LNCaP clone FGC (cell line): Measurements from ENCODE around the gene SNX20.

Experiments
- DNase-seq: peaks from one replicate; pipeline ENCODE4 v3.0.0-alpha.2; 2011; ENCODE audit warnings: low read depth
- H3K4me3 ChIP-seq: 2 replicates; pipeline ENCODE4 v1.5.1; 2011; ENCODE audit warnings: mild to moderate bottlenecking, low read depth, low read length, control low read depth
- TF ChIP-seq, protein P1 (sequence below): IDR thresholded peaks from 2 replicates; pipeline ENCODE4 v1.5.1; 2012; ENCODE audit warnings: mild to moderate bottlenecking; ENCODE audit not compliant: control insufficient read depth, insufficient read depth; ENCODE audit errors: extremely low read depth

The SNX20 gene

GRCh38 chr16:50630394-50631020 lies 50.6 kb downstream of the SNX20 start:
- TF ChIP-seq, protein P1, sequence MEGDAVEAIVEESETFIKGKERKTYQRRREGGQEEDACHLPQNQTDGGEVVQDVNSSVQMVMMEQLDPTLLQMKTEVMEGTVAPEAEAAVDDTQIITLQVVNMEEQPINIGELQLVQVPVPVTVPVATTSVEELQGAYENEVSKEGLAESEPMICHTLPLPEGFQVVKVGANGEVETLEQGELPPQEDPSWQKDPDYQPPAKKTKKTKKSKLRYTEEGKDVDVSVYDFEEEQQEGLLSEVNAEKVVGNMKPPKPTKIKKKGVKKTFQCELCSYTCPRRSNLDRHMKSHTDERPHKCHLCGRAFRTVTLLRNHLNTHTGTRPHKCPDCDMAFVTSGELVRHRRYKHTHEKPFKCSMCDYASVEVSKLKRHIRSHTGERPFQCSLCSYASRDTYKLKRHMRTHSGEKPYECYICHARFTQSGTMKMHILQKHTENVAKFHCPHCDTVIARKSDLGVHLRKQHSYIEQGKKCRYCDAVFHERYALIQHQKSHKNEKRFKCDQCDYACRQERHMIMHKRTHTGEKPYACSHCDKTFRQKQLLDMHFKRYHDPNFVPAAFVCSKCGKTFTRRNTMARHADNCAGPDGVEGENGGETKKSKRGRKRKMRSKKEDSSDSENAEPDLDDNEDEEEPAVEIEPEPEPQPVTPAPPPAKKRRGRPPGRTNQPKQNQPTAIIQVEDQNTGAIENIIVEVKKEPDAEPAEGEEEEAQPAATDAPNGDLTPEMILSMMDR: no peak
- no peak for DNase-seq
- H3K4me3 ChIP-seq: no peak overlapping the region

GRCh38 chr16:50629334-50629733 lies 51.8 kb downstream of the SNX20 start:
- no peak overlapping the region for H3K4me3 ChIP-seq
- no peak for DNase-seq
- TF ChIP-seq, protein P1: no peak

GRCh38 chr16:50628156-50628802 lies 52.8 kb downstream of the SNX20 start:
- no peak overlapping the region for H3K4me3 ChIP-seq
- TF ChIP-seq, protein P1: no peak
- no peak for DNase-seq

DNA sequence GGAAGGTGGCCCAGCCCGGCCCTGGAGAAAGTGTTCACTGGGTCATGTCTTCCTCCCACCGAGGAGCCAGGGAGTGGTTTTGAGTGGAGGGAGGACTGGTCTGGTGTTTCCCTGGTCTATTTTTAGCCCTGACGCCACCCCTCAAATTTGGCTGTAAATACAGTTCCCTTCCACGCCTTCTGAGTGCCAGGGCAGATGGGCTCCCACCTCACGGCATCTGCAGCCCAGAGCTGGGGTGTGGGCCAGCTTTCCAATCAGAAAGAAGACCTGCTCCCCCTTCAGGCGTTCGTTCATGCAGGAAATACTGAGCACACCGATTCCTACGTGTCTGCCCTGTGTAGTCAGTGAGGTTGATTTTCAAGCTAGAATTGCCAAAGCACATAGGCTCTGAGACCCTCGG lies 53.7 kb downstream of the SNX20 start:
- no peak for DNase-seq
- TF ChIP-seq, protein P1: no peak
- H3K4me3 ChIP-seq: no peak overlapping the region

DNA sequence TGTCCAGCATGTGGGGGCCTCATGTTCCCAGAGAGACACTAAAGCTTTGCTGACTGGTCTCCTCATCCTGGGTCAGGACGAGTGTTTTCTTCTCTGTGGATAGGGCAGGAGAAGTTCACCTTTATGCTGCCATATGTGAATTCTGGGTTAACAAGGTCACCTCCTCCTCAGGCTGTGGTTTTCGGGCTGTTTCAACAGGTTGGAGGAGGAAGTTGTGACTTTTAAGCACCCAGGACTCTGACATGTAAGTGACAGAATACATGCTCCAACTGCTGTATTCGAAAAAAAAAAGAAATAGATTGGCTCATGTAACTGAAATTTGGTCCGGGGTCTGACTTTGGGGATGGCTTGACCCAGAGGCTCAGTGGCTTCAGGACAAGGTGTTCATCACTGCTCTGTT lies 54.2 kb downstream of the SNX20 start:
- no peak for DNase-seq
- H3K4me3 ChIP-seq: no peak overlapping the region
- TF ChIP-seq, protein P1: no peak

- H3K4me3 ChIP-seq: no peak overlapping the region
- TF ChIP-seq, protein P1: no peak
- DNase-seq: no peak
Observed at GRCh38 chr16:50625374-50625773, 55.7 kb downstream of the SNX20 start.
